ENCODE measurements around the gene HOXB8. TPM values are rescaled to one million over a fixed set of nuclear protein-coding genes. Genes with fewer than 3 reads are reported as not detected.

HOXB8 gene
- total RNA-seq, 2 experiments from 2014 or later, result not detected

DNA sequence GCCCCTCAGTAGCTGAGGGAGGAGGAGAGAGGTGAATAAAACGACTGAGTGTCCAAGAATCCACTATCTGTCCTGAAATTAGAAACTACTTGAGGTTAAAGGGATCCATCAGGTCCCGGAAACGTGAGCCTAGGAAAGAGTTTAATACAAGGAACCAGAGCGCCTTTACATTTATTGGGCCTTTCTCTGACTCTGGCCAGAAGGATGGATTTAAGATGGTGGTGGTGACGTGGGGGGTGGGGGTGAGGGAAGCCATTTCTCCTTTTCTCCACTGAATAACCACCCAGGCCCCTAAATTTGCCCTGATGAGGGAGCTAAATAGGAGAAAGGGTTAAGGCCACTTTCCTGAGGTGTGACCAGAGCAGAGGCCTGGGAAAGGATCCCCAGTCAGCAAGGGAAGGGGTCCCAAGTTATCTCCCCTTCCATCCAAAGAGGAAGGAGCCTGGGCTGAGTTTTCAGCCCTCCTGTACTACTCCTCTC is 12.1 kb upstream of the HOXB8 start:
- Mint-ChIP-seq H3K27ac (peak overlapping the region; percentile 7), H3K4me3 (peak overlapping the region; percentile 77), H3K27me3 (peaks cover 74% of the 10 kb centered on the region), H3K9me3 (no peaks in the 10 kb centered on the region), H3K36me3 (ENCODE audit: low read depth) (no peaks in the 10 kb centered on the region), H3K4me1 (ENCODE audit: low read depth) (peaks cover 8% of the 10 kb centered on the region)
- DNase-seq, result no peak
- intact Hi-C loops (cut with micrococcal nuclease), result no loop called here
- ATAC-seq, result no peak
- CTCF ChIA-PET, result interaction anchor here (1.3 to 5.5 kb wide), 5 partner anchors 8 to 32 kb away, joined by 3 to 40 read pairs (median 21); partner anchors contain the start of gene HOXB8
- POLR2A ChIA-PET, result interaction anchor here (3.2 kb wide), 1 partner anchor 13 kb away, joined by 19 read pairs; the partner anchor contains the start of gene HOXB8
- TF ChIP-seq, protein P1, sequence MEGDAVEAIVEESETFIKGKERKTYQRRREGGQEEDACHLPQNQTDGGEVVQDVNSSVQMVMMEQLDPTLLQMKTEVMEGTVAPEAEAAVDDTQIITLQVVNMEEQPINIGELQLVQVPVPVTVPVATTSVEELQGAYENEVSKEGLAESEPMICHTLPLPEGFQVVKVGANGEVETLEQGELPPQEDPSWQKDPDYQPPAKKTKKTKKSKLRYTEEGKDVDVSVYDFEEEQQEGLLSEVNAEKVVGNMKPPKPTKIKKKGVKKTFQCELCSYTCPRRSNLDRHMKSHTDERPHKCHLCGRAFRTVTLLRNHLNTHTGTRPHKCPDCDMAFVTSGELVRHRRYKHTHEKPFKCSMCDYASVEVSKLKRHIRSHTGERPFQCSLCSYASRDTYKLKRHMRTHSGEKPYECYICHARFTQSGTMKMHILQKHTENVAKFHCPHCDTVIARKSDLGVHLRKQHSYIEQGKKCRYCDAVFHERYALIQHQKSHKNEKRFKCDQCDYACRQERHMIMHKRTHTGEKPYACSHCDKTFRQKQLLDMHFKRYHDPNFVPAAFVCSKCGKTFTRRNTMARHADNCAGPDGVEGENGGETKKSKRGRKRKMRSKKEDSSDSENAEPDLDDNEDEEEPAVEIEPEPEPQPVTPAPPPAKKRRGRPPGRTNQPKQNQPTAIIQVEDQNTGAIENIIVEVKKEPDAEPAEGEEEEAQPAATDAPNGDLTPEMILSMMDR (IDR thresholded peaks at IDR 0.05), result no peak

DNA sequence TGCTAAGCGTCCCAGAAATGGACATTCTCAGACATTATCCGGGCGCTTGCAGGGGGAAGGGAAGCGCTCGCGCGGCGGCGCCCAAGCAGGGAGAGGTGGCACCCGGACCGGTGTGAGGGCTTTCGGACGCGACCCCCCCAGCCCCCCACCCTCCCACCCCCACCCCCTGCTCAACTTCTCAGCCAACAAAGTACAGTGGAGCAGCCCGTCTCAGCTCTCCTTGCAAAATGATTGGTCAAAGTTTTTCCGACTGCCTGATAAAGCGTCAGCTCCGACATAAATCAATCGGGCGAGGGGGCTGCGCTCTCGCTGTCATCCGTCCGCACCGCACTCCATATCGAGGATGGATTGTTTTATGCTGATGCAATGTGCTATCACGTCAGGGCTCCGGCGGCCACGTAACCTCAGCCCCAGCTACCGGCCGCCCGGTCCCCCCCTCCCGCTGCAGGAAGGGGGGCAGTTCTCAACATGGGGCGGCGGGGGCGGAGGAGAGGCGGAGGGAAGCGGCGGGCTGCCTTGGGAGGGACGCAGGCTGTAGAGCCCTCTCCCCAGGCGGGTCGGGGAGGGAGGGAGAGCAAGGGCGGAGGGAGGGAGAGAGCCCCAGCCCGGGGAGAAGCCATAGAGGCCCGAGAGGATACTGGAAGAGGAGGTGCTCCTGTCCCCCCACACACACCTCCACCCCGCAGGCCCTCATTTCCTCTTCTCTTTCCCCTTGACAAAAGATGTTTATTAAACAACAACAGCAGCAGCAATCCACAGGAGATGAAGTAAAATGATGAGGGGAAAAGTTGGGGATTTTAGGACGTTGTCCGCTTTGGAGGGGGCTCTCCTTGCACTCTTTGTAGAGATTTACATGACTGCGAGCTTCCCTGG is 11.4 kb upstream of the HOXB8 start, which contains the start of gene HOXB9:
Gene HOXB9 (minus strand): TSS at position 114 of the 873 bp plus-strand sequence. CDS start 89 bp downstream, at position 25.
- TF ChIP-seq, protein P1 (IDR thresholded peaks at IDR 0.05), result no peak
- intact Hi-C loops (cut with micrococcal nuclease), result no loop called here
- peak within 1 kb of the TSS; percentile 77 for H3K4me3 Mint-ChIP-seq
- H3K27me3 Mint-ChIP-seq, result peaks cover 77% of the 10 kb centered on the region
- H3K36me3 Mint-ChIP-seq (ENCODE audit: low read depth), result no peaks in the 10 kb centered on the region
- POLR2A ChIA-PET, result interaction anchor here (0.9 to 3.2 kb wide), 3 partner anchors 12 to 519 kb away, joined by 3 to 19 read pairs (median 3); partner anchors contain the start of genes HOXB5, HOXB8 and SNX11
- ATAC-seq (peak; percentile 78), DNase-seq (peak; percentile 86)
- H3K27ac Mint-ChIP-seq, result peak within 1 kb of the TSS; percentile 90
- H3K4me1 Mint-ChIP-seq (ENCODE audit: low read depth), result peaks cover 8% of the 10 kb centered on the region
- no peaks in the 10 kb centered on the region for H3K9me3 Mint-ChIP-seq
- CTCF ChIA-PET, result interaction anchor here (1.3 to 5.5 kb wide), 7 partner anchors 9 to 35 kb away, joined by 3 to 40 read pairs (median 8); partner anchors contain the start of genes HOXB5 and HOXB8

DNA sequence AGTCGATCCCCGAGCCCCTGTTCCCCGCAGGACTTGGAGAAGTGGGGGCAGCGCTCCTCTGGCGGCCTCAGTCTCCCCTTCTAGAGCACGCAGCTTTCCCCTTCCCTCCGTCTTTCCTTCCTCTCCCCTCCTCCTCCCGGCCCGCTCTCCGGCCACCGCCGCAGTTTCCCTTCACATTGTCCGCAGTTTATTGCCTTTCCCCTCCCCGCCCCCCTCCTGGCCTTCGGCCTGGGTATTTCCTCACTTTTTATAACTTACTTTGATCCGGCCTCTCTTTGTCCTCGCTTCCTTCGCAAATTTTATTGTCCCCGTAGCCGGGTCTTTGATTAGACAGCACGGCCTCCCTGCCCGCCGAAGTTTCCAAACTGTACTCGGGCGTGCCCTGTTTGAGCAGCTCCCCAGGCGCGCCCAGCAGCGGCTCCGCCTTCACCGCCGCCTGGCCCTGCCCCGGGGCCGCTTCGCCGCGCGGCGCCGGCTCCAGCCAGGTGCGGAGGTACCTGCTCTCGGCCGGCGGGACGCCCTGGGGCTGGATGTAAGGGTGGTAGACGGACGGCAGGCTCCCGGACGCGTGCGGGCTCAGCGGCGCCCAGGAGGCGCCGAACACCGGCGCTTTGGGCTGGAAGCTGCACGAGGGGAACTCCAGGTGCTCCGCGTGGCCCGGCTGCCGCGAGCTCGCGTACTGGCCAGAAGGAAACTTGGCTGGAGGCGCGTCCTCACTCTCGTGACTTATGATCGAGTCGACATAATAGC is 10.6 kb upstream of the HOXB8 start:
- H3K27me3 Mint-ChIP-seq, result peaks cover 77% of the 10 kb centered on the region
- POLR2A ChIA-PET, result interaction anchor here (0.8 to 3.2 kb wide), 4 partner anchors 11 to 518 kb away, joined by 3 to 19 read pairs (median 3); partner anchors contain the start of genes HOXB5, HOXB8 and SNX11
- peaks cover 8% of the 10 kb centered on the region for H3K4me1 Mint-ChIP-seq (ENCODE audit: low read depth)
- H3K36me3 Mint-ChIP-seq (ENCODE audit: low read depth), result no peaks in the 10 kb centered on the region
- DNase-seq (peak; percentile 55), ATAC-seq (peak; percentile 58)
- H3K27ac Mint-ChIP-seq, result peak overlapping the region; percentile 52
- H3K9me3 Mint-ChIP-seq, result no peaks in the 10 kb centered on the region
- CTCF ChIA-PET, result interaction anchor here (0.8 to 5.5 kb wide), 8 partner anchors 10 to 545 kb away, joined by 3 to 40 read pairs (median 7); partner anchors contain the start of genes HOXB5 and HOXB8
- intact Hi-C loops (cut with micrococcal nuclease), result no loop called here
- TF ChIP-seq, protein P1 (IDR thresholded peaks at IDR 0.05), result no peak
- peak overlapping the region; percentile 77 for H3K4me3 Mint-ChIP-seq

DNA sequence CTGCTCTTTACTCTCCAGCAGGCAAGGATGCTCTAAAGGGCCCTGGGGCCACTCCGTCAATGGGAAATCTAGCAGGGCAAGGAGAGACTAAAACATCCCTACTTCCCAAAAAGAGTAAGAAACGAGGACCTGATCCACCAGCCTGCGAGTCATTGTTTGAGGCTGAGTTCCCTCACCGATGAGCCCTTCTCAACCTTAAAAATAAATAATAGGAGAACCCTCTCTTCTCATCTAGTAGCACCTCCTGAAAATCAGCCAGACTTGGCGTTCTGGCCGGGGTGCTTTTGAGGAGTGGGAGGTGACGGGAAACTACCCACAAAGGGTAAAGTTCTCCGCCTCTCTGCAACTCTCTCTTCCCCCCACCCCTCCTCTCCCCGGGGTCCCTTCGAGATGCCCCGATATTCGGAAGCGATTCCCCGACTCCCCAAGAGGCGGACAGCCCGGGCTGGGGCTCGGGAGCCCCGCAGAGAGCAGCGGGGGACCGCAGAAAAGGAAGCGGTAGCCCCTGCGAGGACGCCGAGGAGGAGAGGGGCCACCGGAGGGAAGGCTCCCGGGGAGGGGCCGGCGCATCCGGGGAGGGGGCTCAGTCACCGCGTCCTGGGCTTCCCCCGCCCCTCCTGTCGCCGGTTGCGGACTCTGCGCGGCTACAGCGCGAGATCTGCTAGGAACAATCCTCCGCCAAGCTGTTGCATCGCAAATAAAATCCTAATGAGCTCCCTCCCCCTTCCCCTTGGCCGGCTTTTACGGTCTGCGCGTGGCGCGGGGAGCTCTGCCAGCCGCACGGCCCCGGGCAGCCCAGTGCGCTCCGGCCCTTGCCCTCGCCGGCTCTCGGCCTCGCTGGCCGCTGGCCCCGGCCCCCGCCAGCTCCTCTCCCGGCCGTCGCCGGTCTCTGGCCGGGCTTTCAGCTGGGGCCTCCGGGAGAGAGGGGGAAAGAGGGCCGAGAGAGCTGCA is 9.7 kb upstream of the HOXB8 start:
- CTCF ChIA-PET, result interaction anchor here (0.8 to 5.5 kb wide), 10 partner anchors 10 to 545 kb away, joined by 3 to 40 read pairs (median 9); partner anchors contain the start of genes HOXB5 and HOXB8
- ATAC-seq (peak; percentile 31), DNase-seq (peak; percentile 46)
- no peaks in the 10 kb centered on the region for H3K36me3 Mint-ChIP-seq (ENCODE audit: low read depth)
- H3K27ac Mint-ChIP-seq, result no peak overlapping the region
- TF ChIP-seq, protein P1 (IDR thresholded peaks at IDR 0.05), result no peak
- intact Hi-C loops (cut with micrococcal nuclease), result no loop called here
- POLR2A ChIA-PET, result interaction anchor here (0.8 to 3.2 kb wide), 4 partner anchors 11 to 517 kb away, joined by 3 to 19 read pairs (median 3); partner anchors contain the start of genes HOXB8 and SNX11
- H3K27me3 Mint-ChIP-seq, result peaks cover 76% of the 10 kb centered on the region
- H3K4me1 Mint-ChIP-seq (ENCODE audit: low read depth), result peaks cover 8% of the 10 kb centered on the region
- H3K4me3 Mint-ChIP-seq, result peak overlapping the region; percentile 77
- H3K9me3 Mint-ChIP-seq, result no peaks in the 10 kb centered on the region
